ENCODE measurements around the gene ATP2B3.

ATP2B3 gene

DNA sequence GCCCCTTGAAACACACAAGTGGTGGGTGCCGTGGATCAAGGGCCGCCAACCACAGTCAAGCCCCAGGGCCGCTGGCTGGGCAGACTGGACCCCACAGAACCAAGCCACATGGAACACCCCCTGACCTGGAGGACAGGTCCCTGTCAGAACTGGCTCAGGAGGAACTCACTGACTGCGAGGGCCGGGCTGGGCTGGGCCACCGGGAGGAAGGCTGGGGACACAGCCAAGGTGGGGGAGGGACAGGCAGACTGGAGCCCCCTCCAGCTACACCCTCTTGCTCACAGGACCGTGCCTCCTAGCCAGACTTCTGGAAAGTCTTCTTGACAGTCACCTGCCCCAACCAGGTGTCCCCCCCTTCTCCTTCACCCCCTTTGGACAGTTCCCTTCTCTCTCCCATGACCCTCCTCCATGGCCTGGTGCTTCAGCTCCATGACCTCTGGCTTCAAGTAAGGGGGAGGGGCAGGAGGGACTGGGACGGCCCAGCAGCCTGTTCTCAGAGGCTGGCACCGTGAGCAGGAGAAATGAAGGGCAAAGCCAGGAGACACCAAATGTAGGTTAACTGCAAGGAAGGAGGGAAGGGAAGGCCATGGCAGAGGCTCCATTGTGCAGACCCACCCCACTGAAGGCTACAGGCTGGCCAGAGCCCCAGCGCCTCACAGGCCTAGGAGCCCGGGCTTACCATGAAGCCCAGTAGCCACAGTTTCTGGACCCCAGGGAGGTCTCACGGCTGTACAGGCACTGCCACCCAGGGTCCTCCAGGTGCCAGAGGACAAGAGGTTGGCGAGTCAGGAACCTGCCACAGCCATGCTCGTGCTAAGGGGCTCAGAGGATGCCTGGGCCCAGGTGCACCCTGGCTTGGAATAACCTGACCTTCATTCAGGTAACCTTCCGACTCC, 107.0 kb downstream of the ATP2B3 start:
- no peak for DNase-seq (ENCODE audit: low read depth, low spot score)
- H3K4me3 ChIP-seq (ENCODE audit: low read length): no peak overlapping the region

DNA sequence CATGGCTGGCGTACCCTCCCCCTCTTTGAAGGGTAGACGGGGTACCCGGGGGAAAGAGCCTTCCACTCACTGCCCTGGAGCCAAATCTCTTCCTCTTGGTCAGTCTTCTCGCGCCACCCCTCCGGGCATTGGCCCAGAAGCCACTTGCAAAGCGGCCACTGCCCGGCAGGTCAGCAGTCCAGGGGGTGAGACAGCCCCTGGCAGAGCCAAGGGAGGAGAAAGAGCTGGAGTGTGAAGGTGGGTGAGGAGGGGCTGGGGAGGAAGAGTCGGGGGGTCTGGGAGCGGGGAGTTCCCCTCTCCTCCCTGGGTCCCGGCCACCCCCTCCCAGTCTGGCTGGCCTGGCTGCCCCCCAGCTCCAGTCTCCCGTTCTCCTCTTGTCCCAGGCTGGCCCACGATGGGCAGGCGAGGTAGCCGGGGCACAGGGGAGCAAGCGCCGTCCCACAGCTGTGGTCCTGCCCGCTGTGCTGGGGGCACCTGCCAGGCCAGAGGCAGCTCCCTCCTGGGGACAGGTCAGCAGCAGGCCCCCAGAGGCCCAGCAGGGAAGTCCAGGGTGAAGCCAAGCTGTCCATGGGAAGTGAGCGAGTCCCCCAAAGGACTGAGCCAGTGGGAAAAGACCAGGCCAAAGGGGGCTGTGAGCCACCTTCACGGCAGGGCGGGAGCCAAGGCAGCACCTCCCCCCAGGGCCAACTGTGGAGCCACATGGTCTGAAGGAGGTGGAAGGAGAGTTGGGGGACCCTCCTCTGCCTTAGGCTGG, 108.0 kb downstream of the ATP2B3 start:
- H3K4me3 ChIP-seq (ENCODE audit: low read length): no peak overlapping the region
- DNase-seq (ENCODE audit: low read depth, low spot score): no peak

DNA sequence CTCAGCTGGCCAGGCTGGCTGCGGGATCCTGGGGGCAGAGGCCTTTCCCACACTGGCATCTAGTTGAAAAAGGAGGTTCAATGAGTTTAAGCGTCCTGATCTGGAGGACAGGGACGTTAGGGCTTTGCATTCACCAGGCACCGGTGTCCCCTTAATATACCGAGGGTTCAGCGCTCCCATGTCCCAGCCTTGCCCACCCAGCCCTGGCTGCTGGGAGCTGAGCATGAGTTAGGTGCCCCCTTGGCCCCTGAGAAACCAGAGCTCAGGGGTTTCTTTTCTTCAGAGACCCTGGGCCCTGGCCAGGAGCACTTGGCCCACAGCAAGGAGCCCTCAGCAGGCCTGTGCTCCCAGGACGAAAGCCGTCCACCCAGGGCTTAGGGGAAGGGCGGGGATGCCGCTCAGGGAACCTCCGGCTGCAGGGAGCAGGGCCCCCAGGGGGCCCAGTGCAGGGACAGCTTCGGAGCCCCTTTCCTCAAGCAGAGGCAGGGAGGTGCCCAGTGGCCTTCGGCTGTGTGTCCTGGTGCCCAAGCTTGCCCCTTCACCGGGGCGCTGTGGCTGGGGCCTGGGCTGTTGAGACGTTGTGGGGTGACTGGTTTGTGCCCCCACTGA, 108.7 kb downstream of the ATP2B3 start:
- DNase-seq (ENCODE audit: low read depth, low spot score): no peak
- no peak overlapping the region for H3K4me3 ChIP-seq (ENCODE audit: low read length)

DNA sequence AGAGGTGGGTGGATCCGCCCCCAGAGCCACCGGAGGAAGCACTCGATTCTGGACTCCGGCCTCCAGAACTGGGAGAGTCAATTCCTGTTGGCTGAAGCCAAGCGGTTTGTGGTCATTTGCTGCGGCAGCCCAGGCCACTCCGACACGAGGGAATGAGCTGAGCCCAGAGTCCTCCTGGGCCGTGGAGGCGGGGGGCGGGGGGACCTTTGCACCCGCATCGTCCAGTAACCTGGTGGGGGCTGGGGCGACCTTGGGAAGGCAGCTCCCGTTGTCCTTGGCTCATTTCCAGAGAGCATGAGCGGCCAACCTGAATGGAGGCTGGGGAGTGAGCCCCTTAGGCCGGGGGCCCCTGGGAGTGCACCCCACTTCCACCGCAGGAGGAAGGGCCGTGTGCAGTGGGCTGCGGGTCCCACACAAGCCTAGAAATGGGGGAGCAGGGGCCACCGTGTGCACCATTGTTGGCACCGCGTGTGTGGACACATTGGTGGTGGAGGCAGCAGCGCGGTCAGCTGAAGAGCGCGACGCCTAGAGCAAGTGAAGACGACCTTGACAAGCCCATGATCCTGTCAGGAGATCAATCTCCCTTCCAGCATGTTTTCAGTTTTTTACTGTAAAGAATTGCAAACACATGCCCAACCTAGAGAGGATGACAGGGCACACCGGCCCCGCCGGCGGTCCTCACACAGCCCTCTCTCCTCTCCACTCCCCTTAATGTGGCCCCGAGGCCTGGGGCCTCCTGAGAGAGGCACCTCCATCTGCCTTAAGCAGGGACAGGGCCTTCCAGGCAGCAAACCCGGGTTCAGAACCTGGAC, 109.6 kb downstream of the ATP2B3 start:
- no peak for DNase-seq (ENCODE audit: low read depth, low spot score)
- H3K4me3 ChIP-seq (ENCODE audit: low read length): no peak overlapping the region

DNA sequence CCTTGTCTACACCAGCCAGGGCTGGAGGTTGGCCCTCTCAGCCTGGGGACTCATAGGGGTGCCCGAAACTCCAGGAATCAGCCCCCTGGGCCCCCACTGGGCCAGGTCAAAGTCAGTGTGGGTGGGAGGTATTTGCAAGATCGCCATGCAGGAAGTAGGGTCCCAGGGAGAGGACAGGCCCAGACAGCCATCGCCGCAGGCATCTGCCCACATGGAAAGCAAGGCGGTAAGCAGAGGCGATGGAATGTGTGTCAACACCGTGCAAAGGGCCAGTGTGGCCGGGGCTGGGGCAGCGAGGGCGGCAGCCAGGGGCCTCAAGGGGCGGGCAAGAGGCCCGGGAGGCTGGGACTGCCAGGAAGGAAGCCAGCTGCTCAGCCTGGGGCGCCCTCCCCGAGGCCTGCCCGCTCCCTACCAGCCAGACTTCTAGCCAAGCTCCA, 110.3 kb downstream of the ATP2B3 start:
- no peak overlapping the region for H3K4me3 ChIP-seq (ENCODE audit: low read length)
- no peak for DNase-seq (ENCODE audit: low read depth, low spot score)

DNA sequence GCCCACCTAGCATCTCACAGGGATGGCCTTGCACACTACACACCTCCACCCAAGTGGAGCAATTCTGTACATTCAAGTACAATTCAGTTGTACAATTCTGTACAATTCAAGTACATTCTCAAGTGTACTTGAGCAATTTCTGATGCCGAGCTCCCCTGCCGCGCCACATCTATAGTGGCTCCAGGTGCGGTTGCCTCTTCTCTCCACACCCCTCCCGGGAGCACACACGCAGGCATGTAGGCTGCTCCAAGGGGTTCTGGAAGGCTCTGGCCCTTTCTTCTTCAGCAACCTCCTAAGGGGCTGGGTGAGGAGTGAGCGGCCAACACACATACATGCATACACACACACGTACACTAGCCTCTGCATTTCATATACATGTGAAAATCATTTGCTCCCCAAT, 110.7 kb downstream of the ATP2B3 start:
- no peak for DNase-seq (ENCODE audit: low read depth, low spot score)

DNA sequence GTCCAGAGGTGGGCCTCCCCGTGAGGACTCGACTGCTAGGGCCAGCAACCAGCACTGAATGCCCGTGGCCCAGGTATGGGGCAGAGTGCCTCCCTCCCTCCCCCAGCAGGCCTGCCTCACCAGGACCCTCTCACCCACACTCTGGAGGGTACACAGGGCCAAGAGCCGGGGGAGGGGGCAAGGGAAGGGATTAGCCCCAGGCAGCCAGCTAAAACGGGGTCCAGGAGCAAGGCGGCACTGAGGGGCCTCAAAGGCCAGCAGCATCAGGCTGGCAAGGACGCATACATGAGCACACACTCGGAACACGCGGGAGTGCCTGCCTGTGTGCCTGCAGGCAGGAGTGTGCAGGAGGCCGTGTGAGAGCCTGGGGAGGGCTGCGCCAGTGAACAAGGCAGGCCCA, 111.2 kb downstream of the ATP2B3 start:
- DNase-seq (ENCODE audit: low read depth, low spot score): no peak
- no peak overlapping the region for H3K4me3 ChIP-seq (ENCODE audit: low read length)

More for the DNA sequence above, 110.7 kb downstream of the ATP2B3 start:
- no peak overlapping the region for H3K4me3 ChIP-seq (ENCODE audit: low read length)

DNA sequence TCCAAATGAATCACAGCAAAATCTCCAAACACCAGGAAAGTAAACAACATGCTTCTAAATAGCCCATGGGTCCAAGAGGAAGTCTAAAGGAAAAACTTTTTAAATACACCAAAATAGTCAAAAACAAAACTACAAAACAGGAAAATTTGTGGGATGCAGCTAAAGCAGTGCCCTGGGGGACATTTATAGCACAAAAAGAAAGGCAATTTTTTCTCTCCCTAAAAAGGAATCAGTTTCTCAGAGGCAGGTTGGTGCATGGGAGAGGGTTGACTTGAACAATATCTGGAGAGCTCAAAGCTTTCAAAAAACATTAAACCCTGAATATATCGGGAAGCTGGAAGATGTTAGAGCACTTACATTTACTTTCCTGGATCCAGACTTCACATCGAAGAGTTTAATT, 113.9 kb downstream of the ATP2B3 start:
- H3K4me3 ChIP-seq (ENCODE audit: low read length): no peak overlapping the region
- no peak for DNase-seq (ENCODE audit: low read depth, low spot score)

DNA sequence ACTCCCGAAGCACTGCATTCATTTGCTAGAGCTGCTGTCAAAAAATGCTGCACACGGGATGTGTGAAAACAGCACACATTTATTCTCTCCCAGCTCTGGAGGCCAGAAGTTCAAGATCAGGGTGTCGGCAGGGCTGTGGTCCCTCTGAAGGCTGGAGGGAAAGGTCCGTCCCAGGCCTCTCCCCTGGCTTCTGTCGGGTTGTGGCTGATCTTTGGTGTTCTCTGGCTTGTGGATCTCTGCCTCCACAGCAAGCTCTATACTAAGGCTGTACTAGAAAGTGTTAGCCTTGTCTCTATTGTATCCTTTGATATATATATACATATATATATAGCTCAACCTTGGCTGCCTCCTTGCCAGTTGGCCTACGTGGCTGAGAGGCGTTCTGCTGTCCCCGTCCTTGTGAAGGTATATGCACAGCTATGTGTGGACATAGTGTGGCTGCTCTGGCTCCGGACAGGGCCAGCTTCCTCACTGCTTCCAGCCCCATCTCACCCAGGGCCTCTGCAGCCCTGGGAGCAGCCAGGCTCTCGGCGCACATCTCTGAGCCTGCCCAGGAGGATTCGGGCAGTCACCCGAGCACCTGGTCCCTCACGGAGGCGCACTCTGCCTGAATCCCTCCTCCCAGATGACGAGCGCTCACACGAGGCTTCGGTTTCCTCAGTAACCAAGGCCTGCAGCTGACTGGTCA, 114.6 kb downstream of the ATP2B3 start:
- no peak overlapping the region for H3K4me3 ChIP-seq (ENCODE audit: low read length)
- no peak for DNase-seq (ENCODE audit: low read depth, low spot score)
